H1 (cell line): ENCODE measurements around the gene SGMS1. TPM values are rescaled to one million over a fixed set of nuclear protein-coding genes. Genes with fewer than 3 reads are reported as not detected.

Source experiments
- CTCF ChIA-PET: fragments of 300-600 bp; sonication (Branson Sonifier 250); formaldehyde crosslinking; loops from one replicate; lab custom pipeline; 2021; ENCODE audit not compliant: partially characterized antibody; lab: Charles Lee
- POLR2A ChIA-PET: fragments of 300-600 bp; sonication (Branson Sonifier 250); formaldehyde crosslinking; loops from one replicate; lab custom pipeline; 2021; ENCODE audit warnings: inconsistent platforms; ENCODE audit not compliant: partially characterized antibody; lab: Charles Lee
- DNase-seq, 2 experiments: peaks; one replicate each; pipeline versions ENCODE4 v3.0.0 to v3.0.0-alpha.2; 2010 to 2022; ENCODE audit warnings: low spot score in 2 of 2, low read depth in 1 of 2, mixed read lengths in 1 of 2
- FAIRE-seq: peaks from 2 replicates; lab custom pipeline; 2011; peaks lifted over from hg19 to GRCh38; lab: Jason Lieb, UNC
- H2AFZ ChIP-seq: 2 replicates; pipeline ENCODE4 v1.8.1; 2012; ENCODE audit warnings: low read length, inconsistent platforms
- H2AK5ac ChIP-seq: 2 replicates; pipeline ENCODE4 v1.6.1; 2013; ENCODE audit warnings: low read depth, low read length
- H2BK120ac ChIP-seq: replicated peaks from 2 replicates; pipeline ENCODE3; 2013; ENCODE audit warnings: low read depth, low read length, inconsistent platforms
- H2BK12ac ChIP-seq: 2 replicates; pipeline ENCODE4 v1.6.1; 2013; ENCODE audit warnings: low read depth, low read length
- H2BK15ac ChIP-seq: 2 replicates; pipeline ENCODE4 v1.6.1; 2013; ENCODE audit warnings: low read length
- H2BK20ac ChIP-seq: 2 replicates; pipeline ENCODE4 v1.6.1; 2013; ENCODE audit warnings: low read length
- H2BK5ac ChIP-seq: 2 replicates; pipeline ENCODE4 v1.6.1; 2013; ENCODE audit warnings: low read depth, low read length
- H3K14ac ChIP-seq: 2 replicates; pipeline ENCODE4 v1.6.1; 2013; ENCODE audit warnings: inconsistent platforms; ENCODE audit not compliant: insufficient read length
- H3K18ac ChIP-seq: 2 replicates; pipeline ENCODE4 v1.6.1; 2013; ENCODE audit warnings: low read length; ENCODE audit errors: extremely low read depth
- H3K23ac ChIP-seq: 2 replicates; pipeline ENCODE4 v1.6.1; 2013; ENCODE audit warnings: inconsistent platforms; ENCODE audit not compliant: insufficient read length
- H3K23me2 ChIP-seq: 2 replicates; pipeline ENCODE4 v1.6.1; 2013; ENCODE audit warnings: low read depth, low read length
- H3K27ac ChIP-seq: 2 replicates; pipeline ENCODE4 v1.6.1; 2011; ENCODE audit warnings: low read depth, low read length, inconsistent platforms
- H3K27me3 ChIP-seq, 4 experiments: replicated peaks in 1 of 4; 1 replicate in 1 of 4; 2 replicates in 3 of 4; pipeline versions ENCODE4 v1.6.1 to v1.8.1; 2011 to 2013; ENCODE audit warnings: low read length in 3 of 4, mild to moderate bottlenecking in 3 of 4, inconsistent platforms in 2 of 4, mixed read lengths in 2 of 4, moderate library complexity in 1 of 4; ENCODE audit not compliant: control insufficient read depth in 3 of 4, insufficient read depth in 3 of 4; ENCODE audit errors: extremely low read depth in 1 of 4
- H3K36me3 ChIP-seq, 4 experiments: 2 replicates each; pipeline versions ENCODE4 v1.6.1 to v1.8.1; 2011 to 2013; ENCODE audit warnings: mild to moderate bottlenecking in 4 of 4, low read length in 3 of 4, moderate library complexity in 2 of 4, control low read depth in 1 of 4, inconsistent platforms in 1 of 4; ENCODE audit not compliant: insufficient read depth in 4 of 4, control insufficient read depth in 2 of 4
- H3K4ac ChIP-seq: replicated peaks from 2 replicates; pipeline ENCODE3; 2013; ENCODE audit warnings: low read length, low read depth, mixed read lengths, inconsistent platforms; ENCODE audit not compliant: insufficient read length
- H3K4me1 ChIP-seq, 4 experiments: replicated peaks in 1 of 4; 1 replicate in 1 of 4; 2 replicates in 3 of 4; pipeline versions ENCODE4 v1.6.1 to v1.8.1; 2011 to 2013; ENCODE audit warnings: low read length in 3 of 4, inconsistent platforms in 2 of 4, mixed read lengths in 1 of 4; ENCODE audit not compliant: insufficient read depth in 4 of 4, control insufficient read depth in 3 of 4
- H3K4me2 ChIP-seq, 2 experiments: 2 replicates each; pipeline versions ENCODE4 v1.6.1 to v1.8.1; 2011 to 2013; ENCODE audit warnings: low read depth in 2 of 2, low read length in 2 of 2, control low read depth in 1 of 2, inconsistent platforms in 1 of 2, mild to moderate bottlenecking in 1 of 2; ENCODE audit not compliant: insufficient read depth in 1 of 2
- H3K4me3 ChIP-seq, 4 experiments: fragments of 200-600, 300-600 bp in 1 of 4; sonication (generic), shearing (Covaris generic), sonication (Bioruptor Twin) in 1 of 4; 2 replicates each; pipeline versions ENCODE4 v1.5.1 to v1.8.1; 2011 to 2016; ENCODE audit warnings: low read length in 4 of 4, low read depth in 3 of 4, control low read depth in 2 of 4, inconsistent platforms in 2 of 4, mild to moderate bottlenecking in 2 of 4, mixed read lengths in 1 of 4, moderate library complexity in 1 of 4; ENCODE audit not compliant: insufficient read depth in 2 of 4; ENCODE audit errors: extremely low read depth in 1 of 4
- H3K56ac ChIP-seq: replicated peaks from 2 replicates; pipeline ENCODE3; 2013; ENCODE audit warnings: low read depth, mild to moderate bottlenecking, mixed read lengths, low read length, inconsistent platforms; ENCODE audit not compliant: insufficient read length
- H3K79me1 ChIP-seq: 2 replicates; pipeline ENCODE4 v1.6.1; 2013; ENCODE audit warnings: low read depth, low read length, control low read depth
- H3K79me2 ChIP-seq, 2 experiments: 2 replicates each; pipeline versions ENCODE4 v1.6.1 to v1.8.1; 2012 to 2013; ENCODE audit warnings: low read length in 2 of 2, mild to moderate bottlenecking in 2 of 2, inconsistent platforms in 1 of 2; ENCODE audit not compliant: insufficient read depth in 2 of 2, control insufficient read depth in 1 of 2
- H3K9ac ChIP-seq, 4 experiments: replicated peaks in 1 of 4; 1 replicate in 1 of 4; 2 replicates in 3 of 4; pipeline versions ENCODE4 v1.6.1 to v1.8.1; 2011 to 2013; ENCODE audit warnings: low read depth in 3 of 4, low read length in 3 of 4, control low read depth in 2 of 4, mild to moderate bottlenecking in 2 of 4, moderate library complexity in 2 of 4, inconsistent platforms in 1 of 4; ENCODE audit errors: extremely low read depth in 1 of 4
- H3K9me3 ChIP-seq, 2 experiments: 2 replicates each; pipeline versions ENCODE4 v1.6.1 to v1.8.1; 2012 to 2013; ENCODE audit warnings: mild to moderate bottlenecking in 2 of 2, moderate library complexity in 2 of 2, control low read depth in 1 of 2, inconsistent platforms in 1 of 2, low read depth in 1 of 2, low read length in 1 of 2, mixed read lengths in 1 of 2; ENCODE audit not compliant: insufficient read depth in 2 of 2
- H4K20me1 ChIP-seq, 2 experiments: replicated peaks in 1 of 2; 2 replicates each; pipeline versions ENCODE3 to v1.8.1; 2011 to 2013; ENCODE audit warnings: inconsistent platforms in 2 of 2, low read length in 2 of 2, mild to moderate bottlenecking in 1 of 2; ENCODE audit not compliant: insufficient read depth in 2 of 2, control insufficient read depth in 1 of 2
- H4K5ac ChIP-seq: 2 replicates; pipeline ENCODE4 v1.6.1; 2013; ENCODE audit warnings: low read length, low read depth, mixed read lengths, inconsistent platforms; ENCODE audit not compliant: insufficient read length
- H4K8ac ChIP-seq: 2 replicates; pipeline ENCODE4 v1.8.0; 2013; ENCODE audit warnings: mild to moderate bottlenecking, moderate library complexity, low read length, inconsistent platforms; ENCODE audit not compliant: insufficient read depth; ENCODE audit errors: extremely low read depth
- H4K91ac ChIP-seq: replicated peaks from 2 replicates; pipeline ENCODE3; 2013; ENCODE audit warnings: low read length, mixed read lengths, inconsistent platforms; ENCODE audit not compliant: insufficient read length
- BACH1 ChIP-seq: IDR thresholded peaks from 2 replicates; pipeline ENCODE4 v1.6.1; 2012; ENCODE audit warnings: low read length, improper control_type of control experiment
- BCL11A ChIP-seq, 2 experiments: IDR thresholded peaks; one replicate each; pipeline ENCODE4 v1.6.1; 2011; ENCODE audit warnings: low read depth in 2 of 2, low read length in 2 of 2, mild to moderate bottlenecking in 2 of 2
- CTBP2 ChIP-seq: IDR thresholded peaks from 2 replicates; pipeline ENCODE4 v1.7.0; 2011; ENCODE audit warnings: borderline replicate concordance, mild to moderate bottlenecking, moderate library complexity, mixed read lengths, low read length; ENCODE audit not compliant: insufficient read depth, insufficient read length
- EZH2 ChIP-seq: fragments of 200-600 bp; sonication (generic); IDR thresholded peaks from 2 replicates; pipeline ENCODE4 v1.7.1; 2012; ENCODE audit warnings: low read depth, mild to moderate bottlenecking, moderate library complexity, low read length, inconsistent platforms; ENCODE audit not compliant: severe bottlenecking
- JUN ChIP-seq: IDR thresholded peaks from 2 replicates; pipeline ENCODE4 v1.6.1; 2011; ENCODE audit warnings: low read depth, mild to moderate bottlenecking, improper control_type of control experiment, low read length
- NANOG ChIP-seq: IDR thresholded peaks from 2 replicates; pipeline ENCODE4 v1.6.1; 2011; ENCODE audit warnings: low read length, low read depth, mild to moderate bottlenecking, inconsistent platforms; ENCODE audit not compliant: insufficient read depth, poor library complexity, severe bottlenecking
- RNF2 ChIP-seq: fragments of 200-900, 300-1000 bp; sonication (generic); IDR thresholded peaks from 2 replicates; pipeline ENCODE4 v1.7.1; 2016; ENCODE audit warnings: borderline replicate concordance, low read depth, mild to moderate bottlenecking, antibody characterized with exemption, low read length; ENCODE audit not compliant: poor library complexity, severe bottlenecking; ENCODE audit errors: missing control alignments
- USF2 ChIP-seq: IDR thresholded peaks from 2 replicates; pipeline ENCODE4 v1.6.1; 2011; ENCODE audit warnings: low read length, improper control_type of control experiment
- WGBS, 2 experiments: shearing (Covaris generic) in 1 of 2; methylation state at CpG; one replicate each; pipeline versions ENCODE4 v1.1.6 to v1.1.7; 2013 to 2015; ENCODE audit warnings: low lambda C conversion rate in 2 of 2, mixed read lengths in 2 of 2, inconsistent platforms in 1 of 2, low coverage in 1 of 2, missing lambda C conversion rate in 1 of 2; ENCODE audit not compliant: insufficient replicate concordance in 2 of 2, insufficient coverage in 1 of 2, insufficient read length in 1 of 2; ENCODE audit errors: extremely low coverage in 1 of 2, missing lambda C conversion rate in 1 of 2; 5-methylcytosine and 5-hydroxymethylcytosine counted together
- polyA plus RNA-seq, 7 experiments: library from polyadenylated mRNA; depleted of rRNA in 3 of 7; stranded (reverse) in 5 of 7; unstranded in 2 of 7; fragments of >200 nt in 5 of 7; fragments of 200-250 nt in 2 of 7; gene quantifications; 1 replicate in 5 of 7; 2 replicates in 1 of 7; 4 replicates in 1 of 7; pipeline versions ENCODE4 v1.2.1 to v1.2.3, GENCODE V29; 2011 to 2013; ENCODE audit warnings: missing spikeins in 2 of 7, mixed read lengths in 2 of 7
- total RNA-seq: library from RNA; stranded (reverse); fragmentation: NEBNext Ultra II Directional; extraction: Animal tissue kit (Norgen Biotek cat#: 25700); gene quantifications from 2 replicates; pipeline ENCODE4 v1.2.1, GENCODE V29; 2021
- TF ChIP-seq, protein P1 (sequence below), 3 experiments: IDR thresholded peaks; 1 replicate in 2 of 3; 2 replicates in 1 of 3; pipeline versions ENCODE4 v1.5.1 to v1.6.1; 2011; ENCODE audit warnings: low read length in 3 of 3, mild to moderate bottlenecking in 3 of 3, inconsistent platforms in 2 of 3, low read depth in 1 of 3, moderate library complexity in 1 of 3; ENCODE audit not compliant: insufficient read depth in 1 of 3; ENCODE audit errors: control extremely low read depth in 1 of 3

The SGMS1 gene
- total and polyA plus RNA-seq, 2 of the 8 experiments (the other 6 are each of a cell fraction or from before 2014, with no cell fraction given) = 6.0 to 15.6 TPM

- H4K20me1 ChIP-seq = no peaks in the 10 kb centered on the region
- TF ChIP-seq BCL11A (IDR thresholded peaks at IDR 0.05; ENCODE audit: low read depth in 2 of 2, low read length in 2 of 2) (no peak), CTBP2 (no peak), BACH1 (no peak), NANOG (no peak), JUN (no peak), RNF2 (no peak), USF2 (no peak), EZH2 (no peak)
- TF ChIP-seq, protein P1, sequence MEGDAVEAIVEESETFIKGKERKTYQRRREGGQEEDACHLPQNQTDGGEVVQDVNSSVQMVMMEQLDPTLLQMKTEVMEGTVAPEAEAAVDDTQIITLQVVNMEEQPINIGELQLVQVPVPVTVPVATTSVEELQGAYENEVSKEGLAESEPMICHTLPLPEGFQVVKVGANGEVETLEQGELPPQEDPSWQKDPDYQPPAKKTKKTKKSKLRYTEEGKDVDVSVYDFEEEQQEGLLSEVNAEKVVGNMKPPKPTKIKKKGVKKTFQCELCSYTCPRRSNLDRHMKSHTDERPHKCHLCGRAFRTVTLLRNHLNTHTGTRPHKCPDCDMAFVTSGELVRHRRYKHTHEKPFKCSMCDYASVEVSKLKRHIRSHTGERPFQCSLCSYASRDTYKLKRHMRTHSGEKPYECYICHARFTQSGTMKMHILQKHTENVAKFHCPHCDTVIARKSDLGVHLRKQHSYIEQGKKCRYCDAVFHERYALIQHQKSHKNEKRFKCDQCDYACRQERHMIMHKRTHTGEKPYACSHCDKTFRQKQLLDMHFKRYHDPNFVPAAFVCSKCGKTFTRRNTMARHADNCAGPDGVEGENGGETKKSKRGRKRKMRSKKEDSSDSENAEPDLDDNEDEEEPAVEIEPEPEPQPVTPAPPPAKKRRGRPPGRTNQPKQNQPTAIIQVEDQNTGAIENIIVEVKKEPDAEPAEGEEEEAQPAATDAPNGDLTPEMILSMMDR (IDR thresholded peaks at IDR 0.05; ENCODE audit: control extremely low read depth in 1 of 3, insufficient read depth in 1 of 3, low read depth in 1 of 3, low read length in 3 of 3) = no peak
Observed at GRCh38 chr10:50345545-50345944, 278.2 kb downstream of the SGMS1 start.

More at GRCh38 chr10:50345545-50345944, 278.2 kb downstream of the SGMS1 start:
- Histone ChIP-seq H3K23ac (no peak overlapping the region), H3K27me3 (no peaks in the 10 kb centered on the region), H3K4me2 (no peak overlapping the region), H3K14ac (no peak overlapping the region), H4K8ac (no peak overlapping the region), H2BK15ac (no peak overlapping the region), H4K5ac (no peak overlapping the region), H3K27ac (no peak overlapping the region), H3K4me1 (no peaks in the 10 kb centered on the region), H2BK5ac (no peak overlapping the region), H3K4me3 (no peak overlapping the region), H3K79me2 (no peaks in the 10 kb centered on the region), H3K18ac (no peak overlapping the region), H4K91ac (no peak overlapping the region), H2BK120ac (no peak overlapping the region), H3K23me2 (no peaks in the 10 kb centered on the region), H3K79me1 (no peaks in the 10 kb centered on the region), H2AFZ (no peak overlapping the region), H3K56ac (no peak overlapping the region), H2BK20ac (no peak overlapping the region), H2BK12ac (no peak overlapping the region), H2AK5ac (no peak overlapping the region), H3K36me3 (peaks cover 0 to 5% (median 3%) of the 10 kb centered on the region in 4 experiments; a peak in 4 of 8 replicates), H3K9ac (no peak overlapping the region), H3K4ac (no peak overlapping the region), H3K9me3 (peaks cover 5 to 10% of the 10 kb centered on the region in 2 experiments; a peak in 3 of 4 replicates)
- CTCF ChIA-PET = no interaction called here
- DNase-seq (no peak), FAIRE-seq (no peak)
- POLR2A ChIA-PET = interaction anchor here (1.5 kb wide), 1 partner anchor 162 kb away, joined by 3 read pairs; no protein-coding TSS in a partner anchor
- 94% methylated on average over 3 of the region's 3 CpGs; no CpG with 5 or more reads in 1 of the 2 experiments for WGBS, 2 experiments
